ENCODE data around the gene ITGA3. TPM values are rescaled to one million over a fixed set of nuclear protein-coding genes. Genes with fewer than 3 reads are reported as not detected.

The ITGA3 gene
- total and polyA plus RNA-seq, 2 of the 13 experiments (the other 11 are each of a cell fraction or from before 2014, with no cell fraction given), result 0.48 to 0.69 TPM

- TF ChIP-seq FOXA1 (IDR thresholded peaks at IDR 0.05) (no peak), FOXA1 (CRISPR knock-in tag; IDR thresholded peaks at IDR 0.05) (peak; percentile 22; the same call in 1 of the 2 replicates), ZNF296 (CRISPR knock-in tag; conservative IDR thresholded peaks at IDR 0.05) (no peak), ZFY (CRISPR knock-in tag; IDR thresholded peaks at IDR 0.05) (peak; percentile 47; the same call in 1 of the 2 replicates), FOXM1 (CRISPR knock-in tag; IDR thresholded peaks at IDR 0.05) (no peak), KAT7 (CRISPR knock-in tag; IDR thresholded peaks at IDR 0.05; ENCODE audit: borderline replicate concordance) (peak; percentile 46; the same call in 1 of the 2 replicates), PLRG1 (conservative IDR thresholded peaks at IDR 0.05) (no peak), ZNF225 (CRISPR knock-in tag; IDR thresholded peaks at IDR 0.05) (no peak), ZNF562 (CRISPR knock-in tag; IDR thresholded peaks at IDR 0.05; ENCODE audit: borderline replicate concordance) (no peak), ZBTB33 (CRISPR knock-in tag; IDR thresholded peaks at IDR 0.05) (peak; percentile 91), TFAP4 (IDR thresholded peaks at IDR 0.05; ENCODE audit: borderline replicate concordance, low read depth) (peak; percentile 32; the same call in 1 of the 2 replicates), ZNF256 (CRISPR knock-in tag; conservative IDR thresholded peaks at IDR 0.05) (no peak), ATAD3A (CRISPR knock-in tag; IDR thresholded peaks at IDR 0.05) (no peak), ZKSCAN8 (CRISPR knock-in tag; IDR thresholded peaks at IDR 0.05; ENCODE audit: borderline replicate concordance) (no peak), PRMT3 (CRISPR knock-in tag; IDR thresholded peaks at IDR 0.05; ENCODE audit: borderline replicate concordance, low read depth) (no peak), NAIF1 (CRISPR knock-in tag; IDR thresholded peaks at IDR 0.05; ENCODE audit: borderline replicate concordance) (no peak), TAF15 (IDR thresholded peaks at IDR 0.05; ENCODE audit: low read depth, low read length, poor library complexity, severe bottlenecking) (no peak), ZNF432 (CRISPR knock-in tag; IDR thresholded peaks at IDR 0.05; ENCODE audit: borderline replicate concordance) (no peak), ASH2L (IDR thresholded peaks at IDR 0.05; ENCODE audit: insufficient read length, low read depth, low read length) (no peak), SALL1 (CRISPR knock-in tag; IDR thresholded peaks at IDR 0.05) (no peak), RAD21 (CRISPR knock-in tag; IDR thresholded peaks at IDR 0.05) (peak; percentile 90), IRF9 (CRISPR knock-in tag; IDR thresholded peaks at IDR 0.05; ENCODE audit: borderline replicate concordance) (peak; percentile 73; the same call in 1 of the 2 replicates), MEIS2 (CRISPR knock-in tag; IDR thresholded peaks at IDR 0.05) (0 out of 2 replicates have a peak, but pooled peaks have one; percentile 48), BCLAF1 (IDR thresholded peaks at IDR 0.05) (no peak)
Measured at GRCh38 chr17:50117202-50118051, 61.5 kb downstream of the ITGA3 start (continued).
